ENCODE data around the gene WNT8A. TPM values are rescaled to one million over a fixed set of nuclear protein-coding genes. Genes with fewer than 3 reads are reported as not detected.

WNT8A gene
- total RNA-seq, 1 experiment from 2014 or later: not detected

DNA sequence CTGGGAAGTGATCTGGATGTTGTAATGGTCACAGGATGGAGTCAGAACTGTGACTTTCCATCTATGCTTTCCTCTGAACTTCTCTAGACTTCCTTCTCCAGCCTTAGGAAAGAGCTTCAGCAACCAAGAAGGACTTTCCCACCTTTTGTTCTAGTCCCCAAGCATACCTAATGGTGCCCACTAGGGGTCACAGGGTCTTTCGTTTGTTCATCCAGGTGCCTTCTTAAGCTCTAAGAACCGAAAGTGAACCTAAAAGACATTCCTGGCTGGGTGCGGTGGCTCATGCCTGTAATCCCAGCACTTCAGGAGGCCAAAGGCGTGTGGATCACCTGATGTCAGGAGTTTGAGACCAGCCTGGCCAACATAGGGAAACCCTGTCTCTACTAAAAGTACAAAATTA lies 1.8 kb upstream of the WNT8A start:
- no peak for DNase-seq (ENCODE audit: low read depth)

DNA sequence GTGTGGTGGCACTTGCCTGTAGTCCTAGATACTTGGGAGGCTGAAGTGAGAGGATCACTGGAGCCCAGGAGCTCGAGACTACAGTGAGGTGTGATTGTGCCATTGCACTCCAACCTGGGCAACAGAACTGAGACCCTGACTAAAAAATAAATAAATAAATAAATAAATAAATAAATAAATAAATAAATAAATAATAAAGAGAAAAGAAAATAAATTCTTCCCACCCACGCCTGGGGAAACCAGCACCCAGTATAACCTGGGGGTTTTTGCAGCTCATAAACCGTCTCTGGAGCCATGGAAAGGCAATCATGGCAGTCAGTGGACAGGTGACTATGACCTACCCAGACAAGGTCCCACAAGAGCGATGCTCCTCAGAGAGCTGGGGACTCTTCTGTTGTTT lies 7.9 kb downstream of the WNT8A start:
- no peak for DNase-seq (ENCODE audit: low read depth)

- DNase-seq (ENCODE audit: low read depth): no peak
Measured at GRCh38 chr5:138092301-138092700, 8.5 kb downstream of the WNT8A start.

- no peak for DNase-seq (ENCODE audit: low read depth)
Measured at GRCh38 chr5:138093036-138093435, 9.2 kb downstream of the WNT8A start.

- DNase-seq (ENCODE audit: low read depth): no peak
Measured at GRCh38 chr5:138095100-138095907, 11.5 kb downstream of the WNT8A start.

DNA sequence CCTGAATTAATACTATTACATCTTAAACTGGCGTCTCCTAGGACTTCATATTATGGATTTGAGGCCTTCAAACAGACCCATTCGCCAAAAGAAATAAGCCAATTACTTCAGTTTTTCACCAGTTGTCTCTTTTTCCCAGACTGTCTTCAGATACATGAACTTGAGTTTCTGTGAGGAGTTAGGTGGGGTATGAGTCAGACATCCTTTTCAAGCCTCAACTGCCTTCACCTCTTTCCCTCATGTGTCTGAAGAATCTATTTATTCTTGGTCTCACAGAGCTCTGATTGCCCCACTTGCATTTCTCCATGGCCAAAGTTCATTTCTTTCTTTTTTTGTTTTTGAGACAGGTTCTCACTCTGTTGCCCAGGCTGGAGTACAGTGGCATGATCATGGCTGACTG lies 12.5 kb downstream of the WNT8A start:
- DNase-seq (ENCODE audit: low read depth): peak; percentile 73

DNA sequence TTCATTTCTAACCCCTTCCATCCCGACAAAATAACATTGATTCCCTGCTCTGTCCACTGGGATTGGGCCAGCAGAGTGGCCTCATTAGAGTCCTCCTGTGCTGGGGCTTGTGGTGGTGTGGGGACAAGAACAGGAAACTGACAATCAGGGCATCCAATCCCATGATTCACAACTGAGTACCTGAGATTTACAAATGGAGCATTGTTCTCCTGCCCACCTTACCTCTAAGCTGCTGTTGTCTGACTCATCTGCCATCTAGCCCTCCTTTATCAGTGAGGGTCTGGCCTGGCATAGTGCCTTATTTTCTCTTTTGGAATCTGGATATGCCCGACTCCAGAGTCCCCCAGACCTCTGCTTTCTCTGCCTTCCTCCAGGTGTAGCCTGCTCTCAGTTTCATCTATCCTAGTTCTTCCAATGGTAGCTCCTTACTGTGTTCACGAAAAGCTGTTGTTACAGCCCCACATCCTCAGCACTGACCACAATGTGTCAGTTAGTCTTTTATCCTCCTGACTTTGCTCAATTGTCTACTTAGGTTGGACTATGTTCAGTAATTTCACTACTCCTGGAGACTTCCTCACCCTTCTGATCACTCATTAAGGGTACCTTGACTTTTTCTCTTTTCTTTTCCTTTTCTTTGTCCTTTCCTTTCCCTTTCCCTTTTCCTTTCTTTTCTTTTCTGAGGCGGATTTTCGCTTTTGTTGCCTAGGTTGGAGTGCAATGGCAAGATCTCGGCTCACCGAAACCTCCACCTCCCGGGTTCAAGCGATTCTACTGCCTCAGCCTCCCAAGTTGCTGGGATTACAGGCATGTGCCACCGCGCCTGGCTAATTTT lies 13.4 kb downstream of the WNT8A start:
- DNase-seq (ENCODE audit: low read depth): peak; percentile 86

DNA sequence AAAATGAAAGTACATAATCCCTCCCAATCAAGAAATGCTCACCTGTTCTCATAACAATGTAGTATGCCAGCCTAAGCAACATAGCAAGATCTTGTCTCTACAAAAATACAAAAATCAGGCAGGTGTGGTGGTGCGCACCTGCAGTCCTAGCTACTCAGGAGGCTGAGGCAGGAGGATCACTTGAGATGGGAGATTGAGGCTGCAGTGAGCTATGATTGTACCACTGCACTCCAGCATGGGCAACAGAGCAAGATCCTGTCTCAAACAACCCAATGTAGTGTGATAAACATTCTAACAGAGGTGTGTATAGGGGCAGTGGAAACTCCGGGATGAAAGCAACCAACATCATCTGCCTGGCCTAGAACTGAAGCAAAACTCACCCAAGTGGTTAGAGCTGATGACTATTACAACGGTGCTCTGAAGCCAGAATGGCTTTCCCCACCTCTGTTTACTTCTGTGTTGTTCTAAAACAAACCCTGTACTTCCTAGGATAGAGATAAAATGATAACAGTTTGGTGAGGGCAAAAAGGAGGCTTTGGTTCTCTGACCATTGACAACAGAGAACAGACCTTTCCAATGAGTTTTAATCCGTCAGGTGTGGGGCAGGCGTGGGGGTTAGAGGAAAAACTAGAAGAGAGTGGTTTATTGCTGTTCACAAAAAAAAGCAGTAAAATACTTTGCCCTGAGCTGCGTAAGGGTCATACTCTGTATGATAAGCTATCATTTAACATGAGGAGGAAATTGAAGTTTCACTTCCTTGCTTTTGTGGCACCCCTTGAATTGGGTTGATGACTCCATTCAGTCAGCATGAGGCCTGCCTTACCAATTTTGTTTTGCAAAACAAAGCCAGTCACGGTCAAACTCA lies 18.9 kb downstream of the WNT8A start:
- no peak for DNase-seq (ENCODE audit: low read depth)

- no peak for DNase-seq (ENCODE audit: low read depth)
Measured at GRCh38 chr5:138103319-138103637, 19.4 kb downstream of the WNT8A start.

DNA sequence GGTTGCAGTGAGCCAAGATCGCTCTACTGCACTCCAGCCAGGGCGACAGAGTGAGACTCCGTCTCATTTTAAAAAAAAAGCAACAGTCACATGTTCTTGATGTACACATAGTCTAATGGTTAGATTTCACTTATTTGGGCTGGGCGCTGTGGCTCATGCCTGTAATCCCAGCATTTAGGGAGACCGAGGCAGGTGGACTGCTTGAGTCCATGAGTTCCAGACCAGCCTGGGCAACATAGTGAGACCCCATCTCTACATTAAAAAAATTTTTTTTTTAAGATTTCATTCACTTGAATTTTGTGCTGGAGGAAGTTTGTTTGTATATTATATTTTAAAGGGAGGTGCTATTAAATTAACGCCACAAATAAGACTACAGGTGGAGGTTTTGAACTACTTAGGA lies 21.9 kb downstream of the WNT8A start:
- DNase-seq (ENCODE audit: low read depth): no peak

DNA sequence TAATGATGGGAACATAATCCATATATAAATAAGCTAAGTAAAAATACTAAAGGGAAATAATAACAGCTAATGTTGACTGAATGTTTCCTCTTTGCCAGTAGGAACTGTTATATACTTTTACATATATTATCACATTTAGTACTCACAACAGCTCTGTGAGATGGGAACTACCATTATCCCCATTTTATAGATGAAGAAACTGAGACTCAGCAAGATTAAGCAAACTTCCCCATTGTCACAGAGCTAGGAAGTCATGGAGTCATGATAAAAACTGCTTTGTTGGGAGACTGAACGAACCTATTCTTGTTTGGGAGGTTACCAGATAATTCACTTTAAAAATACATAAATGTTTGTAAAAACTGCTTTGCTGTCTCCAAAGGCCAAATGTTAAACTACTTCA lies 23.4 kb downstream of the WNT8A start:
- DNase-seq (ENCODE audit: low read depth): no peak

DNA sequence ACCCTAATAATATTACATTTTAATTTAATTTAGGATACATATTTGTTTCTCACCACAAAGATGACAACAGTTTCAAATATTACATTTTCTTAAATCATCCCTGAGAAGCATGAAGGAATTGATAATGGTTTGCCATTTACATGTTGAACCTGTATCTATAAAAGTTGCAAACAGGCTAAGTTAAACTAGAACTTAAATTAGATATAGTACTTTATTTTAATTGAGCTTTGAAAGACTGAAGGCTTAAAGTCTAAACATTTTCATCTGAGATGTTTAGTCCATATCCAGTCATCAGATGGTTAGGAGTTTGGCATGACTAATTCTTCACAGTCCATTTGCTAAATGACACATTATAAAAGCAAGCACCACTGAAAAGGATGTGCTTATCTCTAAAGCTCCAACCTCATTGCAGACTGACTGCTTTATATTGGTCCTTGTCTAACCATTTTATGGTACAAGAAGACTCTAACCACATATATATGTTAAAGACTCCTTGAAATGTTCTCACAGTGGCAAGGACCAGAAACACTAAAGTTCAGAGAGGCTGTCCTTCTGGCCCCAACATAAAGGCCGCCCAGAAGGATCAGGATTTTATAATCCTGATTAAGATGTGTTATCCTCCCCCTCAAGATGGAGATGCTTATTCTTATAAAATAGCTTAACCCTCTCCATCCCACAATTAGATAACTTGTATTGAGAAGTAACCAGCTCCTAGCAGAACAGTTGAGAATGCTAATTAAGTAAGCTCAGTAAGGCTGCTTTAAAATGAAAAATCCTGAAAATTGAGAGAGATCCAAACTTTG lies 25.8 kb downstream of the WNT8A start:
- DNase-seq (ENCODE audit: low read depth): peak; percentile 66

DNA sequence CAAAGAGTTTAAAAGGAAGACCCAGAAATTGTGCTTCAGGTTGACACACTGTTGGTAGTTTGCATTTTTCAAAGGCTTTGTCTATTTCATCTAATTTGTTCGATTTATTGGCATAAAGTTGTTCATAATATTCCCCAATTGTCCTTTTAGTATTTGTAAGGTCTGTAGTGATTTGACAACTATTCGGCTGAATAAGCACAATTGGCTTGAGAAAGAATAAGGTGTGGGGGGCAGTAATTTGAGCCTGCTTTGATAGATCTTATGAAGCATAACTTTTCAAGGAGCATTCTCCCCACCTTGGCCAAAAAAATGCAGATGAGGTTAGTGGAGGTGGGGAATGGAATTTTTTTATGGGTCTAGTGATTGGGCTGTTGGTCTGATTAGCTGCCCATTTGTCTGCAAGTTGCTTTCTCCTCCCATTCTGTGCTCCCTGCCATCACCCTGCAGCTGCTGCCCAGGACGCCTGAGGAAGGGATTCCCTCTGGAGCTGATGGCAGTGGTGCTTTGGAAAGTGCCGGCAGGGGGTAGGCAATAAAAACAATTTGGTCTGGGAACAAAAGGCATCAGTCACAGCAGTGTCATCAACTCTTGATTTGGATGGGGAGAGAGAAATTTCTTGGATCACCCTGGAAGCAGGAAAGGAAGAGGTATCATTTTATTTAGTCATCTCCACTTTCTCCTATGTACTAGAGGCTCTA lies 26.6 kb downstream of the WNT8A start:
- DNase-seq (ENCODE audit: low read depth): peak; percentile 58

DNA sequence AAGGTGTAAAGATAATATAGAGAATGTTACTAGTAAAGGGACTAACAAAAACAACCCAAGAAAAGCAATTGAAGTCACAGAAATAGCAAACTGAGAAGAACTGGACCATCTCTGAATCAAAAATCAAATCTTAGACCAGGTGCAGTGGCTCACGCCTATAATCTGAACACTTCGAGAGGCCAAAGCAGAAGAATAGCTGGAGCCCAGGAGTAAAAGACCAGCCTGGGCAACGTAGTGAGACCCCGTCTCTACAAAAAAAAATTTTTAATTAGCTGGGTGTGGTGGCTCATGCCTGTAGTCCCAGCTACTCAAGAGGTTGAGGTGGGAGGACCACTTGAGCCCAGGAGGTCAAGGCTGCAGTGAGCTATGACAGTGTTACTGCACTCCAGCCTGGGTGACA lies 27.3 kb downstream of the WNT8A start:
- no peak for DNase-seq (ENCODE audit: low read depth)

DNA sequence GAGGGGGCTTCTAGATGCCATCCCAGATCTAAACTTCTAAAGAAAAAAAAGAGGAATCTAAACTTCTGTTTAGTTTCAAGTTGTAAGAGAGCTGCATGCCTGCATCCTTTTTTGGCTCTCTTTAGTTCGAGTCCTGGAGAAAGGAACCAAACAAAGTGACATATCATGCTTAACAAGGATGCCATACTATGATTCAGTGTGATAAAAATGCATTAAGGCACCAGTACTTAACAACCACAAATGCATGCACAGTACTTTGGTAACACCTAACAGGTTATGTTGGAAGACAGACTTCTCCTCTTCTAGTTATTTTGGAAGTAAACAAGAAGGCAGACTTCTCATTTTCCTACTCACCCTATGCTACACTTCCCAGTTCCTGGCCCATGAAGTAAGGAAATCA lies 28.1 kb downstream of the WNT8A start:
- peak; percentile 47 for DNase-seq (ENCODE audit: low read depth)

- DNase-seq (ENCODE audit: low read depth): no peak
Measured at GRCh38 chr5:138115254-138115653, 31.4 kb downstream of the WNT8A start.

- DNase-seq (ENCODE audit: low read depth): peak; percentile 51
Measured at GRCh38 chr5:138128334-138128733, 44.5 kb downstream of the WNT8A start.

- no peak for DNase-seq (ENCODE audit: low read depth)
Measured at GRCh38 chr5:138129347-138129746, 45.5 kb downstream of the WNT8A start.

DNA sequence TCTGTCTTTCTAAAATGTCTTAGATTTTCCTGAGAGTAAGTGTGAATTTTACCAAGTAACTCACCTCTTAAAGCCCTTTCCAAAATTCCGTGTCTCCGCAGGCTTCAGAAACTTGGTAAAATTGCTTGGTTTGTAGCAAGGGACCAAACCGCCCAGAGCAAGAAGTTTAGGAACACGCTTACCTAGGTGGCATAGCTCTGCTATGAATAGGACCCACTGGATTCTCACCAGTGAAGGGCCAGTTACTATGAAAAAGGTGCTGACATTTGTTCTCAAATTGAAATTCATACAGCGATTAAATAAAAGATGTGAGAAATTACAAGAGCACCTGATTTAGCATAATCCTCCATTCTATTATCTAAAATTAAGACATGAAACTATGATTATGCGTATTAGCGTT lies 48.7 kb downstream of the WNT8A start:
- DNase-seq (ENCODE audit: low read depth): no peak

Data from HT1080 (cell line).